HepG2 (cell line): ENCODE measurements around the gene SLC25A11. TPM values are rescaled to one million over a fixed set of nuclear protein-coding genes. Genes with fewer than 3 reads are reported as not detected.
A peak's percentile ranks its signal among the peaks of the same experiment; 100 is the strongest.

Source experiments
- CTCF ChIP-seq: sonication (generic); formaldehyde crosslinking; IDR thresholded peaks from 2 replicates; pipeline ENCODE4 v1.5.0; 2020; ENCODE audit warnings: mild to moderate bottlenecking, missing genetic modification reagents, moderate library complexity
- EHMT2 ChIP-seq: fragments of 200-600 bp; sonication (generic); IDR thresholded peaks from 2 replicates; pipeline ENCODE4 v1.7.0; 2017; ENCODE audit warnings: antibody characterized with exemption, low read depth, low read length, borderline replicate concordance
- GATA4 ChIP-seq: sonication (generic); IDR thresholded peaks from 2 replicates; pipeline ENCODE4 v1.6.1; 2016; ENCODE audit warnings: antibody characterized with exemption, low read depth, borderline replicate concordance
- GLI4 ChIP-seq: sonication (generic); formaldehyde crosslinking; IDR thresholded peaks from 2 replicates; pipeline ENCODE4 v1.5.1; 2020; ENCODE audit warnings: missing genetic modification reagents, mild to moderate bottlenecking, moderate library complexity, borderline replicate concordance
- IKZF5 ChIP-seq: IDR thresholded peaks from 2 replicates; pipeline ENCODE4 v1.6.1; 2018; ENCODE audit warnings: missing genetic modification reagents, mild to moderate bottlenecking, missing compliant biosample characterization
- ISX ChIP-seq: sonication (generic); formaldehyde crosslinking; conservative IDR thresholded peaks from 2 replicates; pipeline ENCODE4 v1.5.0; 2020; ENCODE audit warnings: missing genetic modification reagents
- NFE2L2 ChIP-seq: fragments of 150-350 bp; IDR thresholded peaks from 2 replicates; pipeline ENCODE4 v1.6.1; 2014; ENCODE audit warnings: low read length
- POLR2AphosphoS2 ChIP-seq: IDR thresholded peaks from 2 replicates; pipeline ENCODE4 v1.6.1; 2011; ENCODE audit warnings: low read depth, low read length, improper control_type of control experiment
- RBM39 ChIP-seq: fragments of 200-400 bp; formaldehyde crosslinking; IDR thresholded peaks from one replicate; pipeline ENCODE4 v1.6.1; 2018; ENCODE audit warnings: antibody characterized with exemption, mild to moderate bottlenecking, low read depth, low read length; ENCODE audit not compliant: poor library complexity, severe bottlenecking
- SIN3B ChIP-seq: fragments of 150-350 bp; IDR thresholded peaks from 2 replicates; pipeline ENCODE4 v1.6.1; 2014; ENCODE audit warnings: low read length
- TERF1 ChIP-seq: sonication (generic); formaldehyde crosslinking; IDR thresholded peaks from 2 replicates; pipeline ENCODE4 v1.8.0; 2022; ENCODE audit warnings: mild to moderate bottlenecking, missing genetic modification reagents, moderate library complexity
- YY1 ChIP-seq: IDR thresholded peaks from 2 replicates; pipeline ENCODE4 v1.6.1; 2011; ENCODE audit warnings: low read length, low read depth, moderate library complexity, mild to moderate bottlenecking; ENCODE audit not compliant: insufficient read depth, insufficient replicate concordance
- ZBTB21 ChIP-seq: sonication (generic); formaldehyde crosslinking; IDR thresholded peaks from 2 replicates; pipeline ENCODE4 v1.4.0; 2020; ENCODE audit warnings: missing genetic modification reagents
- ZHX2 ChIP-seq, 2 experiments: sonication (generic) in 1 of 2; formaldehyde crosslinking in 1 of 2; IDR thresholded peaks; 2 replicates each; pipeline versions ENCODE4 v1.6.1 to v1.9.0; 2014 to 2022; ENCODE audit warnings: antibody characterized with exemption in 1 of 2, borderline replicate concordance in 1 of 2, inconsistent platforms in 1 of 2, low read depth in 1 of 2, missing genetic modification reagents in 1 of 2
- ZKSCAN8 ChIP-seq: IDR thresholded peaks from 2 replicates; pipeline ENCODE4 v1.6.1; 2016; ENCODE audit warnings: borderline replicate concordance, missing genetic modification reagents, missing compliant biosample characterization
- ZNF143 ChIP-seq: sonication (generic); formaldehyde crosslinking; IDR thresholded peaks from 2 replicates; pipeline ENCODE4 v1.4.0; 2020; ENCODE audit warnings: missing genetic modification reagents
- ZNF224 ChIP-seq: sonication (generic); formaldehyde crosslinking; IDR thresholded peaks from 2 replicates; pipeline ENCODE4 v1.5.0; 2020; ENCODE audit warnings: mild to moderate bottlenecking, missing genetic modification reagents
- polyA plus RNA-seq, 8 experiments: library from polyadenylated mRNA; depleted of rRNA in 3 of 8; stranded (reverse) in 7 of 8; unstranded in 1 of 8; fragments of >200 nt; fragmentation: Illumina TruSeq in 4 of 8; extraction: Trizol in 4 of 8; gene quantifications; 2 replicates each; pipeline versions ENCODE4 v1.2.1 to v1.2.3, GENCODE V29; 2011 to 2016; ENCODE audit warnings: low read depth in 4 of 8, missing spikeins in 1 of 8, mixed read lengths in 1 of 8; ENCODE audit not compliant: insufficient read depth in 1 of 8
- total RNA-seq, 5 experiments: library from RNA; depleted of rRNA; stranded (reverse); fragments of >200 nt; fragmentation: Illumina TruSeq; extraction: Trizol; gene quantifications; 2 replicates each; pipeline ENCODE4 v1.2.3, GENCODE V29; 2016; ENCODE audit warnings: low read depth in 1 of 5

The SLC25A11 gene
- total and polyA plus RNA-seq, 2 of the 13 experiments (the other 11 are each of a cell fraction or from before 2014, with no cell fraction given) = 35.4 to 47.2 TPM

- TF ChIP-seq ZHX2 (IDR thresholded peaks at IDR 0.05; ENCODE audit: low read depth) (peak; percentile 45; the same call in 1 of the 2 replicates), ZHX2 (CRISPR knock-in tag; IDR thresholded peaks at IDR 0.05; ENCODE audit: borderline replicate concordance) (no peak), EHMT2 (no peak), POLR2AphosphoS2 (no peak), IKZF5 (peak; percentile 39; the same call in 1 of the 2 replicates), GLI4 (CRISPR knock-in tag) (no peak), NFE2L2 (no peak), GATA4 (no peak), ISX (CRISPR knock-in tag) (0 out of 2 replicates have a peak, but pooled peaks have one; percentile 9), YY1 (peak; percentile 90), ZKSCAN8 (CRISPR knock-in tag) (0 out of 2 replicates have a peak, but pooled peaks have one; percentile 24), TERF1 (no peak), ZBTB21 (peak; percentile 79), RBM39 (no peak), ZNF224 (CRISPR knock-in tag) (0 out of 2 replicates have a peak, but pooled peaks have one; percentile 66), CTCF (CRISPR knock-in tag) (peak; percentile 87), SIN3B (no peak), ZNF143 (0 out of 2 replicates have a peak, but pooled peaks have one; percentile 15)
Observed at GRCh38 chr17:4986951-4987766, 47.3 kb upstream of the SLC25A11 start, which contains the start of gene CAMTA2 (continued).
